Femur (tissue), 1 donor: ENCODE data around the gene TRIM33.
"Not testable (repeated sequence)": the region's sequence is repeated elsewhere in the genome, so short reads cannot be mapped to it uniquely, and the experiment has no call there.

Experiments
- DNase-seq: peaks from one replicate; pipeline ENCODE4 v3.0.0-alpha.2; 2017

Gene TRIM33

DNA sequence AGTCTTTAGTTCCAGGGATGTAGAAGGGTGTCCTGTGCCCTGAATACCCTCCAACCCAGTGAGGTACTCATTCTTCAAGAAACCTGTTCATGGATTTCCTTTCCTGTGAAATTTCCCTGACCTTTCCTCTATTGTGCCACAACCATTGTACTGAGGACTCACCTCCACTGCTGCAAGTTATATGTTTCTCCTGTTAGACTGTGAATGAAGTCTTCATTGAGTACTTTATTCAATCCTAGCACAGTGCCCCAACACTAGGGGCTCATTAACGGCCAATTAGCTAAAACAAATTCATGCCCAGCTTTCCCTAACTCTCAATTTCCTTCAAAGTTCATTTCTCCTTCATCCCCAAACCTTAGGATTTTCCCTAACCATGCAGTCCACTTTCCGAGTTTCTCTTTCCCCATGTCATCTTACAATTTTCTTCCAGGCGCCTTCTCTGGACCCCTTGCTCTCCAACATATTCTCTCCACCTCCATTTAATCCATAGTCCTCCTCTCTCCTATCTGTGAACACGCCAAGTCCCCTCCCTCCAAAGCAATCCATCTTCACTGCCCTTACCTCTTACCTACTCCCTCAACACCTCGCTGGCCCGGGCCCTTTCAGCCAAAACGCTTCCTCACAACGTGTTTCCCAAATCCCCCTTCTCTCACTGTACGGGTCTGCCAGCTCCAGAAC, 1.3 kb downstream of the TRIM33 start:
- DNase-seq, result no peak

DNA sequence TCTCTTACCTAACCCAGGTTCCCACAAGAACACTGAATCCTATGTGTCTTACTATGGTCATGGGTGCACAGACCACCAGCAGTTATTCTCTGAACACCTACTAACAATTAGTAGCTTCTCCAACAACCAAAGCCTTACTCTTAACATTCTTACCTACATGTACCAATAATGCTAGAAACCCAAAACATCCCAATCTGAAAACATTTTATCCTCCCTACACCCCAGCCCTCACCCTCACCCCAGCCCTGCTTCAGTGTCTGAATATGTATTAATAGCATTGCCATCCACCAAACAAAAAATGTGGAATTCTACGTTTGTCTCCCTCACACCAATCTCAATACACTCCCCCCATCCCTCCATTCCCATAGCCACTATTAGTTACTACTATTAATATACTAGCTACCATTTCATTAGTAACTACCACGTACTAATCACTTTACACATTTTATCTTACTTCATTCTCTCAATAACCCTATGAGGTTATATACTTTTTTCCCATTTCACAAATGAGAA, 2.6 kb downstream of the TRIM33 start:
- DNase-seq, result no peak

DNA sequence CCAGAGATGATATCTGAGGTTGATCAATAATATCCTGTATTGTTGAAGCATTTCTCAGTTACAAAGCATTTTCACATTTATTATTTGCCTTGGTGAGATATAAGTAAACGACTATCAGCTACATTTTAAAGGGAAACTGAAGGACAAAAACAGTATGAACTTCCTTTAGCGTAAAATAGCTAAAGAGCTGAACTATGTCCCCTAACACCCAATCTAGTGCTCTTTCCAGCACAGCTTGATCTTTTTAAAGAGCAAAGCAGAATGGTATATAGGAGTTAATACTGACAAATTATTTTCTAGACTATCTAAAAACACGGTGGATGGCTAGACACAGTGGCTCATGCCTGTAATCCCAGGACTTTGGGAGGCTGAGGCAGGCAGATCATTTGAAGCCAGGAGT, 3.5 kb downstream of the TRIM33 start:
- DNase-seq, result no peak

DNA sequence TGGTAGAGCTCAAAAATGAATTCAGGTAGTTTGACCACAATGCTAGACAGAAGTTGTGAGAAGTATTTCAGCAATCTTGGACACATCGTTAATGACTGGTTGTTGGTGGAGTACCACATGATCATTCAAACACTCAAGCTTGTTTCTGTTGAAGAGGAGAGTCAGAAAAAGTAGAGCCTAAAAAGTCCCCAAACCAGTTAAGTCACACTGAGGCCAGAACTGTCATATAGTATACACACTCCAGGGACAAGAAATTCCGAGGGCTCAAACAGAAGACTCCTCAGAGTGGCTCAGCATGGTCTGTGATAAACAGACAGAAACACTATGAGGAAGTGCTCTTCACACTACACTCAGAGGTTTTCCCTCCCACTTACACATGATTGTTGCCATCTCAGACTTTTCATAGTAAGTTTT, 5.8 kb downstream of the TRIM33 start:
- no peak for DNase-seq

DNA sequence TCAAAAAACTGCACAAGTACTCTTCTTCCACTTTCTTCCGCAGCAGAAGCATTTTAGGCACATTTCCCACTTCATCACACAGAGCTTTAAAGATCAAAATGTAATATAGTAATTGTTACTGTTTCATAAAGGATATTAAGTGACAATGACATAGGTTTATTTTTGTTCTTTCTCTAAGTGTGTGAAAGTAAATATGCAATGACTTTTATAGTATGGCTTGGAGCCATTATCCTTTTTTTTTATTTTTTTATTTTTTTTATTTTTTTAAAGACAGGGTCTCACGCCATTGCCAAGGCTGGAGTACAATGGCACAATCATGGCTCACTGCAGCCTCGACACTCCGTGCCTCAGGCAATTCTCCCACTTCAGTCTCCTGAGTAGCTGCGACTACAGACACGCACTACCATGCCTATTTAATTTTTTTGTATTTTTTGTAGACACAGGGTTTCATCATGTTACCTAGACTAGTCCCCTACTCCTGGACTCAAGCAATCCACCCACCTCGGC, 7.0 kb downstream of the TRIM33 start:
- no peak for DNase-seq

DNA sequence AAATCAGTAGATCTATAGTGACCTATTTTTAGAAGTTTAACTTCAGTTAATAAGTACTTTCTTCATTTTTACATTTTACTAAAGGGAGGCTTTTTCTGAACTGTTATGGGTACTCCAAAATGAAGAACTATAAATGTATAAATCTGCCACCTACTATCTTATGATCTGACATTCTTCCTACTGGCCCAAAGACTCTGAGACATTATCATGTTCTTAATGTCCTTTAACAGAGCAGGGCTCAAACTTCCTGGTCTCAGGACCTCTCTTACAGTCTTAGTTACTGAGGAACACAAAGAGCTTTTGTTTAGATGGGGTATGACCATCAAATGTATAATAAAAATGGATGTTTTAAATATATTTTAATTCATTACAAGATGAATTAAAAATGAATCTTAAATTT, 8.9 kb downstream of the TRIM33 start:
- no peak for DNase-seq

DNA sequence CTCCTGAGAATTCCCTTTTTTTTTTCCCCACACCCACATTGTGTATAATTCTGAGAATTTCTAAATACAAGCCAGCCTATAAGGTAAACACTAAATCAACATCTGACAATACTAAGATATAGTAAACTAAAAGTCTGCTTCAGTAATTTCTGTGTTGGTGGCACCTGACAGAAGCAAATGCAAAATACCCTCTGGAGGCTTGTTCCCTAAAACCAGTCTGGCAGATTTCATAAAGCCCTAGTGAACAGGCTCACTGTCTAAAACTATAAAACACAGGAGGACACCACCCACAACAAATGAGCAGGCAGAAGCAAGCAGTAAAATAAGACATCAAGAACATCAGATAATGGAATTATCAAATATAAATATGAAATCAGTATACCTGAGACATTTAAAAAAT, 11.5 kb downstream of the TRIM33 start:
- no peak for DNase-seq

DNA sequence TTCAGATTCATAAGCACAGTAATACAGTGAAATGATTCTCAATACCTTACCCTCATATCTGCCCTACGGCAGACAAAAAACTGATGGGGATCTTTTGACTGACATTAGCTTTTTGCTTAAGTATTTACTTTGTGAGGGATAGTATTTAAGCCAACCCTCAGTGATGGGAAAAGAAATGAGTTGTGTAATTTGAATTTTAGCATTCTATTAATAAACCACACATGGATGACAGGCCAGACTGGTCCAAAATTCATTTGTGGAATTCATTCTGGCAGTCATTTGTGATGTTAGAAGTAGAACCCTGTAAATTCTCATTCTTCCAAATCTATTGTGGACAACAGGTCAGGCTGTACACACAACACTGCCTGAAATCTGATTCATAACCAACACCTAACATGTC, 14.9 kb downstream of the TRIM33 start:
- no peak for DNase-seq

DNA sequence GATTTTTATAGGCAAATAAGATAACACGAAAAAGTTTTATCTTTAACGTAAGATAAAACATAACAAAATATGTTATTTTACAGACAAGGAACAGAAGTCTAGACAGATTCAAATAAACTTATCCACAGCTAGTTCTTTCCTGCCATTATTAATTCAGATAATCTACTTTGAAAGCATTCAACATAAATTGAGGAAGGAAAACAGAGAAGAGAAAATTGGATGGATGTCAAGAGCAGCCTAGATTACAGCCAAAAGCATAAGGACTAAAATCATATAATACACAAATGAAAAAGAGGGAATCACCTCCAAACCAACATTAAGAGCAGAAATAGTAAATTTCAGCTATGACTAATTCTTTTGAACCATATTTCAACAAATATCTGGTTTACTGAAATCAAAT, 15.5 kb downstream of the TRIM33 start:
- DNase-seq, result no peak

DNA sequence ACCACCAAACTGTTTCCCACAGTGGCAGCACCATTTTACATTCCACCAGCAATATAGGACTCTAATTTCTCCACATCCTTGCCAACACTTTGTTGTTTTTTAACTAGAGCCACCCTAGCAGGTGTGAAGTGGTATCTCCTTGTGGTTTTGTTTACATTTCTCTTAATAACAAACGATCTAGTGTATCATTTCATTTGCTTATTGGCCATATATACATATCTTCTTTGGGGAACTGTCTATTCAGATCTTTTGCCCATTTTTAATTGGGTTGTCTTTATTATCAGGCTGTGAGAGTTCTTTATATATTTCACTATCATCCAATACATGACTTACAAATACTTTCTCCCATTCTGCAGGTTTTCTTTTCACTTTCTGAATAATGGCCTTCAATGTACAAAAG, 18.0 kb downstream of the TRIM33 start:
- DNase-seq, result no peak

DNA sequence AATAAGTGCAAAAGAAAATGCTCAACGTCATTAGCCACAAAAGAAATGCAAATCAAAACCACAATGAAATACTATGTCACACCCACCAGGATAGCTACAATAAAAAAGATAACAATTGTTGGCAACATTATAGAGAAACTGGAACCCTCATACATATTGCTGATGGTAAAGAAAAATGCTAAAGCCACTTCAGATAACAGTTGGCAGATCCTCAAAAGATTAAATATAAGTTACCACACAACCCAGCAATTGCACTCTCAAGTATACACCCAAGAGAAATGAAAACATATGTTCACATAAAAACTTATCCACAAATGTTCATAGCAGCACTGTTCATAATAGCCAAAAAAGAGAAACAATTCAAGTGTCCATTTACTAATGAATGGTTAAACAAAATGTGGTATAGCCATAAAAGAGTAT, 20.7 kb downstream of the TRIM33 start:
- no peak for DNase-seq

DNA sequence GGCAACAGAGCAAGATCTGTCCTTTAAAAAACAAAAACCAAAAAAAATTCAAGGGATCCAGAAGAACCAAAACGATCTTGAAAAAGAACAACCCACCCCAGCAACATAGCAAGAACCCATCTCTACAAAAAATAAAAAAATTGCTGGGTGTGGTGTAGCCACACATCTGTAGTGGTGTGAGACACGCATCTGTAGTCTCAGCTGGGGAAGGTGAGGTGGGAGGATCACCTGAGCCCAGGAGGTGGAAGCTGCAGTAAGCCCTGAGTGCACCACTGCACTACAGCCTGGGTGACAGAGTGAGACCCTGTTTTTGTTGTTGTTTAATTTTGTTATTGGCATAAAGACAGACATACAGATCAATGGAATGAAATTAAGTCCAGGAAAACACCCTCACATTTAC, 22.3 kb downstream of the TRIM33 start:
- DNase-seq, result no peak

DNA sequence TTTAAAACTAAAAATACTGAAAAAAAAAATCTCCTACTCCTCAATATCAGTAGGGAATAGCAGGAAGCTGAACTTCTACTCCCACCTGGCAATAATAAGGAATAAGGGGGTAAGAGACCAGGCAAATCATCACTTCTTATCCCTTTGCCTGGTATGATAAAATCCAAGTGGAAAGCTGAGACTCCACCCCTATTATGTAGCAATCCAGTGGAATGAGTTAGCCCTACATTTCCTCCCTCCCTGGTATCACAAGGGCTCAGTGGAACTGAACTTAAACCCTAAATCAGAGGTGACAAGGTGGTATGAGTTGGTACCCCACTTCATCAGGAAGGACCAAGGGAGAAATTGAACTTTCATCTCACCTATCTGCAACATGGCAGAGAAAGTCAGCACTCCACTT, 25.7 kb downstream of the TRIM33 start:
- DNase-seq, result no peak

DNA sequence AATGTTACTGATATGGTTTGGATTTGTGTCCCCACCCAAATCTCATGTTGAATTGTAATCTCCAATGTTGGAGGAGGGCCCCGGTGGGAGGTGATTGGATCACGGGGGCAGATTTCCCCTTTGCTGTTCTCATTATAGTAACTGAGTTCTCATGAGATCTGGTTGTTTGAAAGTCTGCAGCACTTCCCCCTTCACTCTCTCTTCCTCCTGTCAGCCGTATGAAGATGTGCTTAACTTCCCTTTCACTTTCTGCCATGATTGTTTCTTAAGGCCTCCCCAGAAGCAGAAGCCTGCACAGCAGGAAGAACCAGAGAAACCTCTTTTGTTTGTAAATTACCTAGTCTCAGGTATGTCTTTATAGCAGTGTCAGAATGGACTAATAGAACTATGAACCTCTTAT, 28.4 kb downstream of the TRIM33 start:
- DNase-seq, result no peak

DNA sequence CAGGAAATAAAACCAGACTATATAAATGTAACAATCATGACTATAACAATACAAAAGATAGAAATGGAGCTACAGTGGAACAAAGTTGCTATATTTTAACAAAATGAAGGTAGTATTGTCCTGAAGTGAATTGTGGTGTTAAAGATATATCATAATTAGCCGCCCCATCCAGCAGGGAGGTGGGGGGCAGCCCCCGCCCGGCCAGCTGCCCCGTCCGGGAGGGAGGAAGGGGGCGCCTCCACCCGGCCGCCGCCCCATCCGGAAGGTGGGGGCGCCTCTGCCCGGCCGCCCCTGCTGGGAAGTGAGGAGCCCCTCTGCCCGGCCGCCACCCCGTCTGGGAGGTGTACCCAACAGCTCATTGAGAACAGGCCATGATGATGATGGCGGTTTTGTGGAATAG, 31.4 kb downstream of the TRIM33 start:
- not testable (repeated sequence) for DNase-seq

DNA sequence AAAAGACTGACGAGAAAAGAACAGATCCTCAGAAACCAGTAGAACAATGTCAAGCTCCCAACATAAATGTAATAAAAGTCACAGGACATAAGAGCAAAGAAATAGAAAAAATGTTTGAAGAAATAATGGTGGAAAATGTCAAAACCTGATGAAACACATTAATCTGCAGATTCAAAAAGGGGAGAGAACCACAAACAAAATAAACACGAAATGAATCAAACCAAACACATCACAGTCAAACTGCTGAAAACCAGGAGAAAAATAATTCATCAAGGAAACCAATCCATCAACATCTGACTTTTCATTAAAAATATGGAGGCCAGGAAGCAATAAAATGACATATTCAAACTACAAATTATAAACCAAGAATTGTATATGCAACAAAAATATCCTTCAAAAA, 31.9 kb downstream of the TRIM33 start:
- DNase-seq, result no peak

DNA sequence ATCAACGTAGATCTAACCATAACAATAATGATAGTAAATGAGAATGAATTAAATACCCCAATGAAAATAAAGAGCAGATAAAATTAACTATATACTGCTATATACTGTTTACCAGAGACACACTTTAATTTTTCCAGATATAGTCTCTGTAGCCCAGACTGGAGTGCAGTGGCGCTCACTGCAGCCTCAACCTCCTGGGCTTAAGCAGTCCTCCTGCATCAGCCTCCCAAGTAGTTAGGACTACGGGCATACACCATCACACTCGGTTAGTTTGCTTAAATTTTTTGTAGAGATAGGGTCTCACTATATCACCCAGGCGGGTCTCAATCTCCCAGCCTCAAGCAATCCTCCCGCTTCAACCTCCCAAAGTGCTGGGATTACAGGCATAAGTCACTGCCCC, 37.2 kb downstream of the TRIM33 start:
- no peak for DNase-seq

DNA sequence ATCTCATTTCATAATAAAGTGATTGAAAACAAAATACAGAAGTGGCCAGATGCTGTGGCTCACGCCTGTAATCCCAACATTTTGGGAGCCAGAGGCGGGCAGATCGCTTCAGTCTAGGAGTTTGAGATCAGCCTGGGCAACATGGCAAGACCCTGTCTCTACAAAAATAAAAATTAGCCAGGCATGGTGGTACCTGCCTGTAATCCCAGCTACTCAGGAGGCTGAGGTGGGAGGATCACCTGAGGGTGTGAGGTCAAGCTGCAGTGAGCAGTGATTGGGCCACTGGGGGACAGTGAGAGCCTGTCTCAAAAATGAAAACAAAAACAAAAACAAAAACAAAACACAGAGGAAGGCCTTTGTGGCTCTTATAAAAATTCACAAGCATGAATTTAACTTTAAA, 38.6 kb downstream of the TRIM33 start:
- no peak for DNase-seq

DNA sequence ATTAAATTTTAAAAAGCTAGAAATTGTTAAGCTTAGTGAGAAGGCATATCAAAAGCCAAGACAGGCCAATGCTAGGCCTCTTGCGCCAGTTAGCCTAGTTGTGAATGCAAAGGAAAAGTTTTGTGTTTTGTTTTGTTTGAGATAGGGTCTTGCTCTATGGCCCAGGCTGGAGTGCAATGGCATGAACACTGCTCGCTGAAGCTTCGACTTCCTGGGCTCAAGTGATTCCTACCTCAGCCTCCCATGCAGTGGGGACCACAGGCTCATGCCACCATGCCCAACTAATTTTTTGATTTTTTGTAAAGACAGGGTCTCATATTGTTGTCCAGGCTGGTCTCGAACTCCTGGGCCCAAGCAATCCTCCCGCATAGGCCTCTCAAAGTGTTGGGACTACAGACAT, 40.3 kb downstream of the TRIM33 start:
- DNase-seq, result no peak

DNA sequence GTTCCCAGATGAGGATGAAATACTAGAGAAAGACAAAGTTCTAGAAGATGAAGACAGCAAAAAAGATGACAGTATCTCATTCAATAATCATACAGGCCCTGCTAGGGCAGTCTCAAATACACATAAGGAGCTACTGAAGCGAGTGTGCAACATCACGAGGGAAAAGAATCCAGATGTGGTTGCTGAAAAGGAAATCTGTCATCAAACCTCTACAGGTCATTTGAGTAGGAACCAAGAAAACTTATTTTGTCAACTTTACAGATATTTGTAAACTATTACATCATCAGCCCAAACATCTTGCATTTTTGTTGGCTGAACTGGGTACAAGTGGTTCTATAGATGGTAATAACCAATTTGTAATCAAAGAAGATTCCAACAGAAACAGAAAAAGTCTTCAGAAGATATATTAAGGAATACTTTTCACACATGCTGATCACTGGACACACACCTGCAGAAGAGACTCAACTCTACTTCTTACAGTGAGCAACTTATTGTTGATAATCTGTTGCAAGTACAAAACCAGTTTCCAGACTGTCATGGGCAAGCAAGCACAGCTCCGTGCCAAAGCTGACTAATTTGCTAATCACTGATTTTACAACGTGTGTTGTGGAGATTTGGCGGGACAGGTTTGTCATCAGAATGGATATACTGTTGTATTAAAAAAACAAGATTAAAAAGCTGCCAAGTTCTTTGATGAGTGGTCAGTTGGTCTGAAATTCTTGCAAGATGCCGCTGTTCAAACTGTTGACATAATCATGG, 42.1 kb downstream of the TRIM33 start:
- no peak for DNase-seq

DNA sequence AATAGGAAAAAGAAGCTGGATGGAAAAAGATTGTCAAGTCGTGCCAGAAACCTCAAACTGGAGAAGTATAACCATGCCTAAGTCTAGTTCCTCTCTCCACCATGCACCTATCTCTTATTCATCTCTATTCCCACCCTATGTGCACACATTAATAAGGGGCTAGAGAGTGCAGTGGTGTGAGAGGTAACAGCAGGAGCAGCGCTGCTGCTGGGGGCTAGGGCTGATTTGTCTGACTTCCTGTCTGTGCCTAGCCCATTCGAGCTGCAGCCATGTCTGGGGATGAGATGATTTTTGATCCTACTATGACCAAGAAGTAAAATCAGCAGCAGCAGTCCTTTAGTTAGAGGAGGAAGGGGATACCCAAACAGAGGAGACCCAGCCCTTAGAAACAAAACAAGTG, 43.0 kb downstream of the TRIM33 start:
- DNase-seq, result no peak

DNA sequence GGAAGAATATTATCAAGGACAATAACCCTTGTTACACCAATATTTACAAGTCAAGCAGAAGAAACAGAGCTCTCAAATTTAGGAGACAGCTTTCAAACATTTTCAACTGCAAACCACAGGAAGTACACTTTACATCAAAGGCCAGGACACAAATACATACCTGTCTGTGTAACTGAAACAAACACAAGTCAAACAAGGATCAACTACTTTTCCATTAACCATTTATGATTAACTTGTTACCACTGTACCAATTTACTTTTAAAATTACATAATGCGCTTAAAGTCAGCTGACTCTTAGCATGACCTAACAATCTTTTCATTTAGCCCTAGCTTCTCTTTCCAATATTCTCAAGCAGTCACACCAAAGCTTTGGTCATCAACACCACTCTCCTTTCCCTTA, 43.5 kb downstream of the TRIM33 start:
- no peak for DNase-seq

DNA sequence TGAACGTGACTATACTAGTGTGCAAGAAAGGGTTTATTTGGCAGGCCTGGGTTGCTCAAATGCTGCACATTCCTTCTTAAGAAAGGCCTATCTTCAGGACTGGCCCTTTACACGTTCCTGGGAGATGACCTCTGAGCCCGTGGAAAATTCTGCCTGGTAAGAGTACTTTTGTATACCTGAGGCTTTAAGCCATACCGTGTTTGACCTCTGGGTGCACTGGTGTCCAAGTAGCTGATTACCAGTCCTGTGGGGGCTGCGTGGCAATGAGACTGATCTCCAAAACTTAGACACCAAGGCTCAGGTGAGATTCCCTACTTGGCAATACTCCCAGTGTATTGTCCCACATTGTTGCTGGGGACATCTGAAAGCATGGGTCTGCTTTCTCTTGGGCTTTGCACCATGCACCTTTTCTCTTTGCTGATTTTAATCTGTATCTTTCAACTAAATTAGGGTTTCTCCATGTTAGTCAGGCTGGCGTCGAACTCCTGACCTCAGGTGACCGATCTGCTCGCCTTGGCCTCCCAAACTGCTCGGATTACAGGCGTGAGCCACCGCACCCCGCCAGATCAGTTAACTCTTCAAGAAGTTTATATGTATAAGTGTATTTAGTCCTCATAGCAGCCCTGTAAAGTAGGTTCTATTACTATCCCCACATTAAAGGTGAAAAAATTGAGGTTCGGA, 44.5 kb downstream of the TRIM33 start:
- DNase-seq, result no peak

DNA sequence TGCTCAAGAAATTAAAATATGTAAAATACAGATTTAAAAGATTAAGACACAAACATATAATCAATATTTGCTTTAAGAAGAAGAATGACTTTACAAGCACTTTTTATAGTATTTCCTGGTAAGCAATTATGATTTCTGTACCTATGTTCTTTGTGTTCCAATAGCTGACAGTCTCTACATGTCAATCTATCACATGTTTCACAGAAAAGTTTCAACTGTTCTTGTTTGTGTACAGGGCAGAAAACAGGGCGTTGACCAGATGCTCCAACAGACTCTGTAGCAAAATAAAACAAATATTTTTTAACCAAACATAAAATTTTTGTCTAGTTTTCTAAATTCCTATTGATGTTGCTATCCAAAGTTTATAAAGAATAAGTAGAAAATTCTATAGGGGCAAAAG, 48.0 kb downstream of the TRIM33 start:
- DNase-seq, result no peak
